EL (cell line): ENCODE measurements around the gene RGS10.

Experiments used
- DNase-seq: peaks from one replicate; pipeline ENCODE4 v3.0.0-alpha.2; 2016

The RGS10 gene

DNA sequence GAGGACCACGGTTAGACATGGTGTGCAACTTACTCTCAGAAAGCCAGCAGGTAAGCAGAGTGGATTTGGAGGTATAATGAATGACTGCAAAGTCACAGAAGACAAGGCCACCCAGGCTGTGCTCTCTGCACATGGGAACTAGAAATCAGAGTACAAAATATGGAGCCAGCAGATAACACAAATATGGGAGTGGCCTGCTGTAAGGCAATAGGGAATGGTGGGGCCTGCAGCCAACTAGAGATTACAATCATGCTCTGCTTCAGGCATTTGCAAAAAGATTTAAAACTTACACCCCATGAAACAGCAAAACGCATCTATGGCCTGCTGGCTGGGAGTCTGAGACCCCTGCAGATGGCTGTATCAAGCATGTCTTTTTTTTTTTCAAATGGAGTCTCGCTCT lies 47.0 kb downstream of the RGS10 start:
- DNase-seq = no peak

DNA sequence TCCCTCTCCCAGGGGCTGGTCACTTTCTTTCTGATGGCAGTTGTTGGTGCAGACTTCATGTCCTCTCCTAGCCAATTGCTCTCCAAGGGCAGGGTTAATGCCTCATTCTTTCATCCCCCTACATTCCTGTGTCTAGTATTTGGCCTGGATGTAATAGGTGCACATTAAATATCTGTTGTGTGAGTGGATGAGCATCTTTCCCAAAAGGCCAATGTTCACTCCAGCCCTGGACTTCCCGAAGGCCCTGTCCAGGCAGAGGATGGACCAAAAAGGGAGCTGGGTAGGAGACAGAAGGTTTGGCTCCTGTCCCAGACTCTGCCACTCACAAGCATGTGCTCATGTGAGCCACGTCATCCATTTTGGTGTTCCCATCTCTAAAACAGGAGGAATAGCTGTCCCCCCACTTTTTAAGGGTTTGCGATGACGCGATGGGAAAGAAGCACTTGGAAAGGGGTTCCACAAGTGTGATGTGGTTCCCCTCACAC lies 47.5 kb downstream of the RGS10 start:
- DNase-seq = peak; percentile 48

DNA sequence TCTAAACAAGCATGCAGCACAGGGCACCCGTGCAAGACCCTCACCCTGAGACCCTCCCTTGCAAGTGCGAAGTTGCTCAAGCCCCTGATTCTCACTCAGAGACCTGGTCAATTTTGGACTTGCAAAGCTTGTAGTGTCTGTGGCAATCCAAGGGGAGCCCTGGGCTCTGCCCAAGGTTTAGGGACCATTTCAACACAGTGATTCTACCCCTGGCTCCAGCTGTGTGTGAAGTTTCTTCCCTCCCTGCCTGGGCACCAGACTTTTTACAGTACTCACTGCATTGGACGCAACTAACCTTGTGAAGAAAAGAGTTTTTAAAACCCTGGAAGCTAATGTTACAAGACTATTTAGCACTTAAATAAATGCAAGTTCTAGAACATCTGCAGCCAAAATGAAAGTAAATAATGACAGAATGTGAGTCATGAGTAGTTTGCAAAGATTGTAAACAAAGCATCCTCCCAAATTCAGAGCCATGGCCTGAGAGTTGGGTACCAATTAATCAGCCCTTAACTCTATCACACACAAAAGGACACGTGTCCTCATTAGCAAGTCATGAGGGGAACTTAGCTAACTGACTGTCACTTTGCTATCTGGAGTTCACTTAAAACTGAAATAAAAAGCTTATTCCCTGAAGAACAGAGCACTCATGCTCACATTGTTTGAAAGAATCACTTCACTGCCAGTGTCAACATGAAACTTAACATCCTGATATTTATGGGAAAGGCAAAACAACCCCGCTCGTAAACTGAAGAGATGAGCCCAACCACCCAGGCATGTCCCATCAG lies 48.1 kb downstream of the RGS10 start:
- peak; percentile 23 for DNase-seq

DNA sequence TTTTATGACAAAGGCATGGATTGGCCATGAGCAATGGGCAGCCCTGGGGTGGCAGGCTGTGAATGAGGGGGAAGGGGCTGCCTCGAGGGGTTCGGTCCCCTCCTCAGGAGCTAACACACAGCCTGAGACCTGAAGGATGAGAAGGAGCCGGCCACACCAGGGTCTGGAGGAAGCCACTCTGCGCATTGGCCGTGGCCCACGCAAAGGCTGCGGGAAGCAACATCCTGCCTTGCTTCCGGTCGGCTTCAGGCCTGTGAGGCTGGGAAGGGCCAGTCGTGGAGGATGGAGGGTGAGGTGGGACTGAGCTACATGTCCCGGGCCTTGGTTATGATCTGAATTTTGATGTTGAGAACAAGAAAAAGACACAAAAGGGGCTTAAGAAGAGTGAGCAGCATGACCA lies 49.4 kb downstream of the RGS10 start:
- no peak for DNase-seq

DNA sequence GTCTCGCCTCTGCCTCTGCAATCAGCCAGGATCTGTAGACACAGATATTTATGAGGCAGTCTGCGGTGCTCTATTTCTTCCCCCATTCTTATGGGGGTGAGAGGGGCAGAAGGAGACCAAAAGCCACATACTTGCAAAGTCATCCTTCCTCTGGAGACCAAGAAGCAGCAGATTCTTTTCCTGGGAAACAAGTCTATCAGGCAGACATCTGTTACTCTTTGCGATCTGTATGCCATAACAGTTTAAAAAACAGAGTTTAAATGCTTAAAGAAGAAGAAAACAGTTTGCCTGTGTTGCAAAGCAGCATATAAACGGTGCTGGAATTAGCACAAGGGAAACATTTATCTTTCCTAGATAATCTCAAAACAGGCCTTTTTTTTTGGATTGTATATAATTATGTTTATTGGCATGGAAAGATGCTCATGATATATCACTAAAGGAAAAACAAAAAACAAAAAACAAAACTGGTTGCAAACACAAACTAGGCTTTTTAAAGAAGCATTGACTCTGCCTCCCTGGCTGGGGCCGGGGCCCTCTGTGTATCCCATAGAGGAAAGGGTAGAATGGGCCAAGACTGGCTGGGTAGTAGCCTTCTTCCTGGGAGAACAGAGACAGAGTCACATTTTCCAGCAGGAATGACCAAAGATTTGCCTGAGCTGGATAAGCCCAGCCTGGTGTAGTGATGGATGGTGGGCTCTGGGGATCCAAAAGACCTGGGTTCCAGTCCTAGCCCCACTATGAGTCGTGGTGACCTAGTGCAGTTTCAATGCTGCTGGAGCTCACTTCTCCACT lies 50.4 kb downstream of the RGS10 start:
- no peak for DNase-seq

DNA sequence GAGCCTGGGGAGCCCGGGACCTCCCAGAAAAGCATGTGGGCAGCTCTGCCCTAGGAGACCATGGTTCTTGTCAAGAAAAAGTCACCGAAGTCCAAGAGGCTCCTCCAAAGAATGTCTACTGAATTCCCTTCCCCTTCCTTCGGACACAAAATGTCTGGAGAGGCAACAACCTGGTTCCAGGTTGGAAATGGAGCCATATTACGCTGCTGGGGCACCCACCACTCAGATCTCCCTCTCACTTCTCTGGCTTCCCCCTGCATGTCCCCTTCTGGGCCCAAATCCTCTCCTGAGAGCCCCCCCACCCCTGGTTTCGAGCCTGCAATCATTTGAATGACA lies 52.6 kb downstream of the RGS10 start:
- no peak for DNase-seq

DNA sequence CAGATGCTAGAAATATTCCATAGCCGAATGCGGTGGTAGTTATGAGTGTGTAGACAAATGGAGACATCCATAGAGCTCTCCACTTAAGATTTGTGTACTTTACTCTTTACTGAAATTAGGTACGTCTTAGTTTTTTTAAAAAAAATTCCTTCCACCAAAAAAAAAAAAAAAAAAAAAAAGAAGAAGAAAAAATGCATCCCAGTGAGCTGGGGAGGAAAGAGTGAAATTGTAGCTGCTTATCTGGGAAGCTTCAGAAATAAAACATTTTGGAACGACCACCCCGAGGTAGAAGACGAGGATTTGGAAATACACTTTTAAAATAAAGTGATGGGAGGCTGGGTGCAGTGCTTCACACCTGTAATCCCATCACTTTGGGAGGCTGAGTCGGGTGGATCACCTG lies 53.8 kb downstream of the RGS10 start:
- DNase-seq = no peak

DNA sequence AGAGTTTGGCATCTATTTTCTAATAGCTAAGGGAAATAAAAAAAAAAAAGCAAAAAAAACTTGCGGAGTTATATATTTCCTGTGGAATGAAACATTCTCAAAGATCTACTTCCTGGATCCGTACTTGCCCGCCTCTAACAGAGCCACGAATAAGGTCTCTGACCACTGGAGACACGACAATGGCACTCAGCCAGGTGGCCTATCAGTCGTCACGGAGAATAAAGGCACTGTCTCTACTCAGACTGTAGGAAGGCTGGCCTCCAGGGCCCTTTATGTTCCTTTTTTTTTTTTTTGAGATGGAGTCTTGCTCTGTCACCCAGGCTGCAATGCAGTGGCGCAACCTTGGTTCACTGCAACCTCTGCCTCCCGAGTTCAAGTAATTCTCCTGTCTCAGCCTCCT lies 58.7 kb downstream of the RGS10 start:
- no peak for DNase-seq

DNA sequence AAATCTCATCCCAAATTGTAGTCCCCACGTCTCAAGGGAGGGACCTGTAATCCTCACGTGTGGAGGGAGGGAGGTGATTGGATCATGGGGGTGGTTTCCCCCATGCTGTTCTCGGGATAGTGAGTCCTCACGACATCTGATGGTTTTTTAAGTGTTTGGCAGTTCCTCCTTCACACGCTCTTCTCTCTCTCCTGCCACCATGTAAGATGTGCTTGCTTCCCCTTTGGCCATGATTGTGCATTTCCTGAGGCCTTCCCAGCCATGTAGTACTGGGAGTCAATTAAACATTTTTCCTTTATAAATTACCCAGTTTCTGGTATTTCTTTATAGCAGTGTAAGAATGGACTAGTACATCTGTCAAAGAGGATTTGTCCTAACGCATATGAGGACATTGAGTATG lies 59.5 kb downstream of the RGS10 start:
- DNase-seq = no peak

DNA sequence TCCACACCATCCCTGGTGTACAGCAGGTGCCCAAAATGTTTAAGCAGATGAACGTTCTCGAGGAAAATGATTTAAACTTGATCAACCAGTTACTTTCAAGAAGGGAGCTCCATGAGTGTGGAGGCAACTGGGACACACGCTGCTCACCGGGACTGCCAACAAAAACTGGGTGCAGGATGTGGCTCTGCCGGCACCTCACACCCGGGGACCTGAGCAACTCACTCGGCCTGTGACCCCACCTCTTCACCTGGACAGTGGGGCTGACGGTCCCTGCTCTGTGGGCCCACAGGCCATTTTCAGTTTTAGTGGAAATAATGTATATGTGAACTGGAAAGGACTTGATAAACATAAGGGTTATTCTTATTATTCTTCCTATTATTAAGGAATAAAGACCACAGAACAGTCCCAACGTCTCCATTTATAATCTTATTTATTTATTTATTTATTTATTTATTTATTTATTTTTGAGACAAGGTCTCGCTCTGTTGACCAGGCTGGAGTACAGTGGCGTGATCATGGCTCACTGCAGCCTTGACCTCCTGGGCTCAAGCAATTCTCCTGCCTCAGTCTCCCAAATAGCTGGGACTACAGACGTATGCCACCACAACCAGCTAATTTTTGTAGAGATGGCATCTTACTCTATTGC lies 60.6 kb downstream of the RGS10 start:
- no peak for DNase-seq

DNA sequence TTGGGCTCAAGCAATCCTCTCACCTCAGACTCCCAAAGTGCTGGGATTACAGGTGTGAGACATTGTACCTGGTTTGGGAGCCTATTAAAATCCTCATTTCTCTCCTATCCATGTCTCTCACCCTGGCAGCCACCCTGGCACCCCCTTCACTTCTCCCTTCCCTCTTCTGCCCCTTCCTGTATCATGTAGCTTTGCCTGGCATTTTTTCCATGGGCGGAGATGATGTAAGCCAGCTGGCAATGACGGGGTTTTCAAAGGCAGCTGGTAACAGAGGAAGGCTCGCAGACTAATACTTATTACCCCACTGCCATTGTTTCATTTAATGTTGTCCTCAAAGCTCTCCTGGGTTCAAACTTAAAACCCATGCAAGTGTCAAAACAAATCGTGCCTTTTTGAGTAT lies 61.9 kb downstream of the RGS10 start:
- DNase-seq = no peak

DNA sequence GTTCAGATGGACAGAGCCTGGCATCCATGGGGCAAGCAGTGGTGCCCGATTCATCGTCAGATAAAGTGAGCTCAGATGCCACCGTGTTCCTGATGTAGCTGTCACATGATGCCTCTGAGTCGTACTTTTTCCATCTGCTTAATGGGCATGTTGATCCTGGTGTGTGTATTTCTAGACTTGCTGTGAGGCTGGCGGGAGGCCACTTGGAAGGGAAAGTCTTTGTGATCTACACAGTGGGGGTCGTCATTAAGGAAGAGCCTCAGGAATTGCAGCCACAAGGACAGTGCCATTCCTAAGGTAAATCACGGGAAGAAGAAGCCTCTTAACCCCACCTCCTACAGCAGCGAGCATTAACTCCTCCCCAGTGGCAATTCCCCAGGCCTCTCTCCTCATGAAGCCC lies 63.0 kb downstream of the RGS10 start:
- no peak for DNase-seq

DNA sequence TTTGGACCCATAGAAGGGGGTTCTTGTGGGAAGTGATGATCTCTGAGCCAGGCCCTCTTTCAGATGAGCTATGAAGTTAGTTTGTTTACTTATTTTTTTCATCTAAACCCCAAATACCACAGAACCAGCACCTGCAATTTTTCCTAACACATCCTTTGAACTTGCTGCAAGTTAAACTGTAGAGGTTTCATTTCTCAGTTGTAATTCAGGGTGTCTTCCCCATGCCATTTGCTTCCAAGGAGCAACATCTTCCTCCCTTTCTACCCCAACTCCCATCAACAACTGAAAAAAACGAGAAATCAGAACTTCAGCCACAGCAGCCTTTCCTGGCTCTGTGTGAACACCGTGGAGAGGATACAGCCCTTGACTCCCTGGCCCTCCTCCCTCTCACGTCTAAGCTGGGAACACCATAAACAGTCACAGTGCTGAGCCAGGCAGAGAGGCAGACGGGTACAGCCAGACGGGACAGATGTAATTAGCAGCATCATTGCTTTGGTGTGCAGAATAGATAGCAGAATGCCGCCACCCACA lies 63.6 kb downstream of the RGS10 start:
- peak; percentile 28 for DNase-seq

DNA sequence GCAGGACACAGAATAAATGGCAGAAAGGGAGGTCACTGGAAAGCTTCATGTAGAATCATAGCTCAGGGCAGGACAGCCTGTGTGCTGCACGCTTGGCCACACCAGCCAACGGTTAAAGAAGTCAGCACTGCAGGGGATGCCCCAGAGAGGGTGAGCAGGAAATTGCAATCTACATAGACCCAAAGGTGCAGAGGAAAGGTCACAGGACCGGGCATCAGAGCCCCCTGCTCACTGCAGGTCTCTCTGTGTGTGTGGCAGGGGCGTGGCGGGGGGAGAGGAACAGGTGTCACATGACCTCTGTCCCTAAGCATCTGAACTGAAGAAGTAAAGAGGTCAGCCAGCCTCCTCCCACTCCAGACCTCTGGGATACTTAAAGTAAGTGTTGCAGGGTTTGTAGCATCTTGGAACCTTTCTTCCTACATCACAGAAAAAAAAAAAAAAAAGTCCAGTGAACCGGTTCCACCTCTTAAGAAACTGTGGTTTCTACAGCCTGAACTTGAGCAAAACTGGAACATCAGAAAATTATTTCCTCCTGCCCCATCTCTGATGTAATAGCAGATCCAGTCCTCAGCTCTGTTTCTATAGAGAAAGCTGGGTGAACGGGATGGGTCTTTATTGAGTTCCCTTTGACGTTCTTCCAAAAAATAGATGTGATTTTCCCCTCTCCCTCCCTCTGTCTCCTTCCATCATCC lies 64.3 kb downstream of the RGS10 start:
- no peak for DNase-seq

DNA sequence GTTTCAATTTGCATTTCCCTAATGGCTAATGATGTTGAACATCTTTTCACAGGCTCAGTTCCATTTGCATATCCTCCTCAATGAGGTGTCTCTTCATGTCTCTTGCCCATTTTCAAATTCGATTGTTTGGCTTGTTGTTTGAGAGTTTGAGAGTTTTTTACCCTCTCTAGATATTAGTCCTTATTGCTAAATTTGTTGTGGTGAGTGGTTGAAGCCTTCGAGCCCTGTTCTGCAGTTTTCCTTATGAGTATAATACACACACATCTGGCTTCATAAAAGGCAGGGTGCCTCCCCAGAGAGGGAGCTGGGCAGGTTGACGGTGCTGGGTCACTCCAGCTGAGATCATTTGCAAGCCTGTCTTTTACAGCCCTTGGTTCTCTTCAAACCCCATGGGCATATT lies 65.1 kb downstream of the RGS10 start:
- no peak for DNase-seq

DNA sequence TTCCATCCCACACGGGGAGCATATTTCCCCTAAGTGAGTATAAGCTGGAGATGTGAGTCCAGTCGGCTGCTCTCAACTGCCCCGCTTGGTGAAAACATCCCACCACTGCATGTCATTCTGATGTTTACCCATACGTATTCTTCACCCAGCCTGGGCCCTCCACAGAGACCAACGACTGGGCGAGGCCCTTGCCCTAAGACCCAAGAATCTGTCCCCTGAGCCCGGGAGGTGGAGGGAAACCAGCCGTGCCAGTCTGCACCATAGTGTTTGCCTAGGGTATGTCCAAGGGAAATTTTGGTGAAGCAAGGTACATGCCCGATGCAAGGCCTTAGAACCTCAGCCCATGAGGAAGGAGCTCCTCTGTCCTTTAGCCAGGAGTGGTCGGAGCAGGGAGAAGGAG lies 67.9 kb downstream of the RGS10 start:
- no peak for DNase-seq

DNA sequence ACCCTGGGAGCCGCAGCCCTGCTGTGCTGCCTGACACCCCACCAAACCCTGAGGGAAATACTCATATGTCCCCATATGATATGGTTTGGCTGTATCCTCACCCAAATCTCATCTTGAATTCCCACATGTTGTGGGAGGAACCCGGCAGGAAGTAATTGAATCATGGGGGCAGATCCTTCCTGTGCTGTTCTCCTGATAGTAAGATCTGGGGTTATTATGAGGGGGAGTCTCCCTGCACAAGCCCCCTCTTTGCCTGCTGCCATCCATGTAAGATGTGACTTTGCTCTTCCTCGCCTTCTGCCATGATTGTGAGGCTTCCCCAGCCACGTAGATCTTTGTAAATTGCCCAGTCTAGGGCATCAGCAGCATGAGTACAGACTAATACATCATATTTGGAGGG lies 68.7 kb downstream of the RGS10 start:
- no peak for DNase-seq

DNA sequence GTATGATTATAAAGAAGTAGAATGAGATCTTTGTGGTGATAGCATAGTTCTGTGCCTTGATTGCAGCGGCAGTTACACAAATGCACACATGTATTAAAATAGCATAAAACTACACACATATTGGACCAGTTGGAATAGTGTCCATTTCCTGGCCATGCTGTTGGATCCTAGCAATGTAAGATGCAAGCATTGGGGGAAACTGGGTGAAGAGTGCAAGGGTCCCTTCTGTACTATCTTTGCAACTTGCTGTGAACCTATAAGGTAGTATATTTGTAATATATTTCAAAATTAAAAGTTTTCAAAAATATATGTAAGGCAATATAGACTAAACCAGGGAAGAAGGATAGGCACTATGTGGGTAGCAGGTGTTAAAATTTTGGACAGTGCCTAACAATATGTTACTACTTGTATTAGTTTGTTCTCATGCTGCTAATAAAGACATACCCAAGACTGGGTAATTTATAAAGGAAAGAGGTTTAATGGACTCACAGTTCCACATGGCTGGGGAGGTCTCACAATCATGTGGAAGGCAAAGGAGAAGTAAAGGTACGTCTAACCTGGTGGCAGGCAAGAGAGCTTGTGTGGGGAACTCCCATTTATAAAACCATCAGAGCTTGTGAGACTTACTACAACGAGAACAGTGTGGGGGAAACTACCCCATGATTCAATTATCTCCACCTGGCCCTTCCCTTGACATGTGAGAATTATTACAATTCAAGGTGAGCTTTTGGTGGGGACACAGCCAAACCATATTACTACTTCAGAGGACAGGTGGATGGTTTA lies 71.4 kb downstream of the RGS10 start:
- DNase-seq = no peak

DNA sequence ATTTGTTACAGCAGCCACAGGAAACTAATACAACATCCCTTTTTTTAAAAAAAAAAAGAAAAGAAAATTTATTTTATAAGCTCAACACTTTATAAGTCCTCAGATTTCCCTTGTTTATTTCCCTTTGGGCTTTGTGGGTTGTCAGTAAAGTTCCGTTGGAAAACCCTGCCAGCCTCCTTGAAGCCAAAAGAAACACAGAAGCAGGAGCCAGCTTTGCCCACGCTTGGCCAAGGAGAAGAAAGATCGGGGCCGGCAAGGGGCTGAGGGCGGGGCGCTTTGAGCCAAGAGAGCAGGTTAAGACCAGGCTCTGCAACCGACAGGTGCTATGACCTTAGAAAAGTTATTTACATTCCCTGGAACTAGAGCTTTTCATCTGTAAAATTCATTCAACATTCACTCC lies 72.7 kb downstream of the RGS10 start:
- no peak for DNase-seq

DNA sequence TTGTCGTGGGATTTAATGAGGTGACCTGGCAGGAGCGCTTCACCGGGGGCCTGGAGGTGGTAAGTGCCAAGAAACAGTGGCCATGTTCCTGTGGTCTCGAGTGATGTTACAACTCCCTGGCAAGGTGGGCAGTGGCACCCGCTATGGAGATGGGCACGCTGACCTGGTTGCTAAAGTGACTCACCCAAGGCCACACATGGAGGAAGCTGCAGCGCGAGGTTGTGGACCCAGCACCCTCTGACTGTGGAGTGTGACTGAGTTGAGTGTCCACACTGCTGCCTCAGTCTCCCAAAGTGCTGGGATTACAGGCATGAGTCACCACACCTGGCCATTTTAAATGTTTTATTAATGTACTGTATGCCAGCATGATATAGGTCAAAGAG lies 73.2 kb downstream of the RGS10 start:
- no peak for DNase-seq

DNA sequence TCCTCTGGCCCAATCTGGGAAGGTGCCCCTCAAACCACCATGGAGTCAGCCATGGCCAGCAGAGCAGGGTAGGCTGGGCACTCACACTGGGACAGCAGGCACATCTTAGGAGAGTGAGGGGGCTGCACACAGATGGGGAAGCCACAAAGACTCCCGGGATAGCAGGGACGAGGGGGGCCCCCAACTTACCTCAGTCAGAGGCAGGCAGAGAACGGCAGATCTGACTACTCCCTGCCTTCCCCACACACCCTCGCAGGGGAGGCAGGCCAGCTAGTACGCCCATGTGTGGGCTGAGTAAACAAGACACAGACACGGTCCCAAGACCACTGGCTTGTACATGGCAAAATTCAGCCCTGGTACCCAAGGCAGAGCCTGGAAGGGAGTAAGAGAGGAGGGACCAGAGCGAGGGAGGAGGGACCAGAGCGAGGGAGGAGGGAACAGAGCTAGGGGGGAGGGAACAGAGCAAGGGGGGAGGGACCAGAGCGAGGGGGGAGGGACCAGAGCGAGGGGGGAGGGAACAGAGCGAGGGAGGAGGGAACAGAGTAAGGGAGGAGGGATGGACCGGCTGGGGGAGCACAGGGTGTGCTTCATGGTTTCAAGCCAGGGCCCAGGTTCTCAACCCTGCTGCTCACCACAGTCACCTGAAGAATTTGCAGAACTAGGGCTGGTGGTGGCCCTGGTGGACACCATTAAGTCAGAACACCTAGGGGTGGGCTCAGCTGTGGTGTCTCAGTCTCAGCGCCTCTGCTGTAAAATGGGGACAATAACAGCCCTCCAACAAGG lies 73.8 kb downstream of the RGS10 start:
- no peak for DNase-seq

DNA sequence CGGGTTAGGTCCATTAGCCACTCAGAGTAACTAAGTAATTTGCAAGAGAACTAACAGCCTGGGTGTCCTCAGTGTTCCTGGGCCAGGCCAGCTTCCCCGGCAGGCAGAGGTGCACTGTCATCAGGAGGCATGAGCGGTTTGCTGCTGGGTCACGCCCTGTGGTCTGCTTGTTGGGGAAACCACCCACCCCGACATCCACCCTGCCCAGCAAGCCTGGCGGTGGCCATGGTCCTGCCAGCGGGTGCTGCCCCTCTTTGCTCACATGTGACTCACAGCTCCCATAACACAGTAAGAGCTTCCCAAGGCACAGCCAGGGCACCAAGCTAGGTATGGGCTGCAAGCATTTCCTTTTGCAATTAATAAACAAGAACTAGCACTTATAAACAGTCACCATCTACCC lies 75.9 kb downstream of the RGS10 start:
- DNase-seq = no peak
